ENCODE results near the gene TLE3.

Gene TLE3

GRCh38 chr15:70063261-70063925, 34.3 kb downstream of the TLE3 start:
- no peak for DNase-seq (ENCODE audit: low read depth in 3 of 3)

- no peak for DNase-seq (ENCODE audit: low read depth in 3 of 3)
Measured at GRCh38 chr15:70062321-70062956, 35.3 kb downstream of the TLE3 start.

- DNase-seq (ENCODE audit: low read depth in 3 of 3): no peak
Measured at GRCh38 chr15:70061696-70062270, 35.9 kb downstream of the TLE3 start.

GRCh38 chr15:70060993-70061305, 36.8 kb downstream of the TLE3 start:
- DNase-seq (ENCODE audit: low read depth in 3 of 3): no peak

GRCh38 chr15:70060214-70060992, 37.3 kb downstream of the TLE3 start:
- no peak for DNase-seq (ENCODE audit: low read depth in 3 of 3)

GRCh38 chr15:70059476-70060213, 38.1 kb downstream of the TLE3 start:
- DNase-seq (ENCODE audit: low read depth in 3 of 3): no peak

GRCh38 chr15:70058642-70059360, 38.9 kb downstream of the TLE3 start:
- no peak for DNase-seq (ENCODE audit: low read depth in 3 of 3)

GRCh38 chr15:70057931-70058641, 39.6 kb downstream of the TLE3 start:
- DNase-seq (ENCODE audit: low read depth in 3 of 3): no peak

- no peak for DNase-seq (ENCODE audit: low read depth in 3 of 3)
Measured at GRCh38 chr15:70056091-70056680, 41.5 kb downstream of the TLE3 start.

GRCh38 chr15:70055601-70056051, 42.1 kb downstream of the TLE3 start:
- no peak for DNase-seq (ENCODE audit: low read depth in 3 of 3)

- DNase-seq (ENCODE audit: low read depth in 3 of 3): no peak
Measured at GRCh38 chr15:70054884-70055387, 42.8 kb downstream of the TLE3 start.

- no peak for DNase-seq (ENCODE audit: low read depth in 3 of 3)
Measured at GRCh38 chr15:70054366-70054765, 43.4 kb downstream of the TLE3 start.

GRCh38 chr15:70053716-70054229, 43.9 kb downstream of the TLE3 start:
- DNase-seq (ENCODE audit: low read depth in 3 of 3): no peak

- no peak for DNase-seq (ENCODE audit: low read depth in 3 of 3)
Measured at GRCh38 chr15:70053001-70053715, 44.6 kb downstream of the TLE3 start.

GRCh38 chr15:70051948-70052633, 45.6 kb downstream of the TLE3 start:
- no peak for DNase-seq (ENCODE audit: low read depth in 3 of 3)

GRCh38 chr15:70050970-70051369, 46.7 kb downstream of the TLE3 start:
- no peak for DNase-seq (ENCODE audit: low read depth in 3 of 3)

GRCh38 chr15:70050441-70050840, 47.3 kb downstream of the TLE3 start:
- no peak for DNase-seq (ENCODE audit: low read depth in 3 of 3)

- DNase-seq (ENCODE audit: low read depth in 3 of 3): no peak
Measured at GRCh38 chr15:70049701-70050301, 47.9 kb downstream of the TLE3 start.
